ENCODE measurements around the gene PRSS2.
A peak's percentile ranks its signal among the peaks of the same experiment; 100 is the strongest.

PRSS2 gene

DNA sequence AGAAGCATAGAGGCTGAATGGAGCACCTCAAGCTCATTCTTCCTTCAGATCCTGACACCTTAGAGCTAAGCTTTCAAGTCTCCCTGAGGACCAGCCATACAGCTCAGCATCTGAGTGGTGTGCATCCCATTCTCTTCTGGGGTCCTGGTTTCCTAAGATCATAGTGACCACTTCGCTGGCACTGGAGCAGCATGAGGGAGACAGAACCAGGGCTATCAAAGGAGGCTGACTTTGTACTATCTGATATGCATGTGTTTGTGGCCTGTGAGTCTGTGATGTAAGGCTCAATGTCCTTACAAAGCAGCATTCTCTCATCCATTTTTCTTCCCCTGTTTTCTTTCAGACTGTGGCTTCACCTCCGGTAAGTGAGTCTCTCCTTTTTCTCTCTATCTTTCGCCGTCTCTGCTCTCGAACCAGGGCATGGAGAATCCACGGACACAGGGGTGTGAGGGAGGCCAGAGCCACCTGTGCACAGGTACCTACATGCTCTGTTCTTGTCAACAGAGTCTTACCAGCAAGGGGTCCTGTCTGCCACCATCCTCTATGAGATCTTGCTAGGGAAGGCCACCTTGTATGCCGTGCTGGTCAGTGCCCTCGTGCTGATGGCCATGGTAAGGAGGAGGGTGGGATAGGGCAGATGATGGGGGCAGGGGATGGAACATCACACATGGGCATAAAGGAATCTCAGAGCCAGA is 31.0 kb downstream of the PRSS2 start:
- no peak for DNase-seq (ENCODE audit: low spot score)

DNA sequence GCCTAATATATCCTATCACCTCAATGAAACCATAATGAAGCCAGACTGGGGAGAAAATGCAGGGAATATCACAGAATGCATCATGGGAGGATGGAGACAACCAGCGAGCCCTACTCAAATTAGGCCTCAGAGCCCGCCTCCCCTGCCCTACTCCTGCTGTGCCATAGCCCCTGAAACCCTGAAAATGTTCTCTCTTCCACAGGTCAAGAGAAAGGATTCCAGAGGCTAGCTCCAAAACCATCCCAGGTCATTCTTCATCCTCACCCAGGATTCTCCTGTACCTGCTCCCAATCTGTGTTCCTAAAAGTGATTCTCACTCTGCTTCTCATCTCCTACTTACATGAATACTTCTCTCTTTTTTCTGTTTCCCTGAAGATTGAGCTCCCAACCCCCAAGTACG is 31.5 kb downstream of the PRSS2 start:
- DNase-seq (ENCODE audit: low spot score) = no peak

DNA sequence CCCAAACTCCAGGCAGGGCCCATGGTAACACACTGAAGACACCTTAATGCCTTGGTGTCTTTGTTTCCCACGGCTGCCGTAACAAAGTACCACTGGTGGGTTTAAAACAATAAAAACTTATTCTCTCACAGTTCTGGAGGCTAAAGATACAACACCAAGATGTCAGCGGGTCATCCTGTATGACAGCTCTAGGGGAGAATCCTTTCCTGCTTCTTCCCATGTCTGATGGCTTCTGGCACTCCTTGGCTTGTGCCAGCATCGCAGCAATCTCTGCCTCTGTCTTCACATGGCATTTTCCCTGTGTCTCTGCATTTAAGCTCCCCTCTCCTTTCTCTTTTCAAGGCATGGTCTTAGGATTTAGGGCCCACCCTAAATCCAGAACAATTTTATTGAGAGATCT is 33.1 kb downstream of the PRSS2 start:
- DNase-seq (ENCODE audit: low spot score) = no peak

GRCh38 chr7:142804728-142805207 is 34.0 kb downstream of the PRSS2 start:
- no peak for DNase-seq (ENCODE audit: low spot score)

DNA sequence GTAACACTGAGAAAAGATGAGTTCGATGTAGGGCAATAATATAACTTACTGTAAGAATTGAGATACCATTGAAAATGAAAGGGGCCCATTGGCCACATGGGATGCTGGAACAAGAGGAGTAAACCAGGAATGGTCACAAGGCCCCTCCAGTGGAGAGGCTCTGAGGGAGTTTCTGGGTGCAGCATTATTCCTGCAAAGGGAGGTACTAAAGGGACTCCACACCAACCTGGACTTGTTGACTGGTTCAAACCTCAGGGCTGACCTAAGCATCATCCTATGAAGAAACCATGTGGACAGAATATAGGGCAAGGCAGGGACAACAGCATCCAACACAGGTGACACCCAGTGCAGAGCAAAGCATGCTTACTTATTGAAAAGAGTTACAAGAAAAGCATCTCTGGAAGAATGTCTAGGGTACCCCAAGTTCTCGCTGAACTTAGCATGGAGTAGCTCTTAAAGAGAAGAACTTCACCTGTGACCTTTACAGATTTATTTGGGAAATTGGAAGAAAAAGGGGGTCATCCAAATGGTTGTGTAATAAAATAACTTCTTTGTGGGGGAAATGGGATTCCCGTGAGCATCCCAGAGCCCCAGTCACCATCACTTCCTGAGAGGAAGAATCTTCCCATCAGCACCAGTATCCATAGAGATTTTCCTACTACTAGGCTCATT is 34.7 kb downstream of the PRSS2 start:
- DNase-seq (ENCODE audit: low spot score) = no peak

GRCh38 chr7:142806022-142806356 is 35.2 kb downstream of the PRSS2 start:
- no peak for DNase-seq (ENCODE audit: low spot score)

GRCh38 chr7:142806957-142807356 is 36.2 kb downstream of the PRSS2 start:
- DNase-seq (ENCODE audit: low spot score) = no peak

GRCh38 chr7:142807855-142808460 is 37.2 kb downstream of the PRSS2 start:
- no peak for DNase-seq (ENCODE audit: low spot score)

DNA sequence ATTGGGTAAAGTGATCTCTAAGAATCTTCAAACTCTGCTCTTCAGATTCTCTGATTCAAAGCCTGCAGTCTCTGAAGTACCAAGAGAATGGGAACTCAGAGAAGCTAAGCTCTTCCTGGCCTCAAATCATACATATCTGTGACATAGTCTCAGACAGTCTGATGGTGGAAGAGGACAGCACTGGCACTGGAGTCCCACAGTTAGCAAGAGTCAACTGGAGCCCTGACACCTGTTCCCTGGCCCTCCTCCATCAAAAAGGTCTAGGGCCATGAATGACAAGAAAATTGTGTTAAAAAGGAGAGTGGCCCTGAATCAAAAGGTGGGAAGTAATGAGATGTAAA is 37.7 kb downstream of the PRSS2 start:
- no peak for DNase-seq (ENCODE audit: low spot score)

DNA sequence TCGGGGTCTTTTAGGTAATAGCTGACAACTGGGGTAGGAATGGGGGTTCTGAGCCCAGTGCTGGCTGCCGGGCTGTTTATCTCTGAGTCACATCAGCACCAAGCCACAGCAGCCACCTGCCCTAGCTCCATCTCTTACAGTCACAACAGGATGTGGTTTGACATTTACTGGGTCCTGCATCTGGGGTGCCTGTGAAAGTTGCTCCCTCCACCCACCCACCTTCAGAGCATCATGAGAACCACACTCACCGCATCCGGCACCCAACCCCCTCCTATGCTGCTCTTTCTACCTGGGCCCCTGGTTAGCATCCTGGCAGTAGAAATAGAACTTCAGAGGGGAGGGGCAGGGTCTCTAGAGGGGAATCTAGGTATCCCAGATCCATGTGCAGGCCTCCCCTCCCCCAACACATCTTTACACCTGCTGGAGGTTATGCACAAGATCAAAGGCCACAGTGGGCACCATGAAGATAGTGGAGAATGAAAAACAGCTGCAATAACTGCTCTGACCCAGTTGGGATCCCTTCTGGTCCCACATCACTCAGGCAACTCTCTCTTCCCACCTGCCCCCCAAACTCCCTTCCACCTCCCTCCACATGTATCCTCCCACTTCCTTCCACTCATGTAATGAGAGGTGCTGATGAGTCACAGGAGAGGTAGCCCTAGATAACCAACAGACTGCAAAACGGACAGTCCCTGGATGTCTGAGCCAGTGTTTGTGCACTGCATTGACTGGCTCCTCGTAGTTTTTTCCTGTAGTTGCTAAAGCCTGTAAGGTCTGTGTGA is 38.2 kb downstream of the PRSS2 start:
- no peak for DNase-seq (ENCODE audit: low spot score)

DNA sequence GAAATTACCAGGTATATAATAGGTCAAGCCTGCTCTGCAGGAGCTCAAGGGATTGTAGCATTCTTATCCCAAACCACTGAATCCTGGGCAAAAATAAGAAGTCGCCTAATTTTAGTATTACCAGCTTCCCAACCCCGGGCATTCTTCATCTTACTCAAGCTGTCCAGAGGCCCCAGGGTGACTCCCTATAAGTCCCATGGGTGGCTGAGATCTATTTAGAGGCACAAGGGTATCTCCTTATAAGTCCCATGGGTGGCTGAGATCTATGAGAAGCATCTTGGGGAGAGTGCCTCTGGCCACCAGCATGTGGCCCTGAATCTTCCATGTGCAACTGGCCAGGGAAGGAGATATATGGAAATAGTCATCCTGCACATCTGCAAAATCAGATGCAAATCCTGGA is 38.9 kb downstream of the PRSS2 start:
- no peak for DNase-seq (ENCODE audit: low spot score)

- DNase-seq (ENCODE audit: low spot score) = peak; percentile 51
Observed at GRCh38 chr7:142811154-142811737, 40.5 kb downstream of the PRSS2 start.

- DNase-seq (ENCODE audit: low spot score) = no peak
Observed at GRCh38 chr7:142812437-142813215, 41.9 kb downstream of the PRSS2 start.

DNA sequence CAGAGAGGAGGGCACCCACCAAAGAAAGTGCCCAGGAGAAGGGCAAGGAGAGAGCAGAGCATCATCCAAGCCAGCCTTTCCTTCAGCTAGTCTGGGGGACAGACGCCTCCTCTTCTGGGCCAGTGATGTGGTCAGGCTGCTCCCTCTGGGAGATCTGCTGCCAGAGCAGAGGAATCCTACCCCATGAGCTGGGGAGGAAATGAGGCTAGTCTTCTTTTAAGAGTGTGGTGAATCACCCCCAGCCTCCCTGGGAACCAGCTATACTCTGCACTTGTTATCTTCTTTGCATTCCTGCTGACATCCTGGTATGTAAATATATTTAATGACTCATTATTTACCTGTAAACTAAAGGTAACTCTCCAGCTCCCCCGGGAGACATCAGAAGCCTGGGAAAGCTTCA is 42.5 kb downstream of the PRSS2 start:
- DNase-seq (ENCODE audit: low spot score) = no peak

GRCh38 chr7:142813699-142814098 is 42.9 kb downstream of the PRSS2 start:
- DNase-seq (ENCODE audit: low spot score) = no peak

DNA sequence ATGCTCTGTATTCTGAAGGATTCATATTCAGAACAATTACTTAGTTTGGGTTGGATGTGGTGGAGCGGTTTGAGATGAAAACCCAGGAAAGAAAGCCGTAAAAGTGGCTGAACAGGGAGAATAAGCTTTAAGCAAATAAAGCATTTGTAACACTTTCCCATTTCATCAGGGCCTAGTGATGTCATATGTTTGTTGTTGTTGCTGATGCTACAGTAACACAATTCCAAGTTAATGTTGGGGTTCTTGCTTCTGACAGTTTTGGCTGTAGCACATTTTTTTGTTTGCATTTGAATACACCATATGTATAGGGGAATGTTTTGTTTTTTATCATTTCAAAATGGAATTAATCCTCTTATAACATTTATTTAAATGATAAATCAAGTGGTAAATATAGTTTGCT is 43.7 kb downstream of the PRSS2 start:
- no peak for DNase-seq (ENCODE audit: low spot score)

DNA sequence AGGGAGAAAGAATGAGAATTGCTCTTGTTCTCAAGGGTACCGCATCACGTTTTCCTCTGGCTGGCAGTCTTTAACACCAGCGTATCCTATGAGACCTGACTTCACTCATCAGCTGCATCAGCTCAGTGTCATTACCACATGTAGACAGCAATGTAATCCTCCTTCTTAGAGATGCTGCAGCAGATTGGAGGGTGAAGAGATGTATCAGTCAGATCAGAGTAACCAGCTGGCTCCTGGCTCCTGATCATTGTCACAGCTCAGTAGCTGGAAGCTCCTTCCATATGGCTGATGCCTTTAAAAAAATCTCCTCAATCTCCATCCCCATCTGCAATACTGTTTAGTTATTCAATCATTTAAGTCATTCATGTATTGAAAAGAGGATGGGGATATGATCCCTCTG is 44.4 kb downstream of the PRSS2 start:
- peak; percentile 54 for DNase-seq (ENCODE audit: low spot score)

- no peak for DNase-seq (ENCODE audit: low spot score)
Observed at GRCh38 chr7:142817506-142817905, 46.7 kb downstream of the PRSS2 start.

DNA sequence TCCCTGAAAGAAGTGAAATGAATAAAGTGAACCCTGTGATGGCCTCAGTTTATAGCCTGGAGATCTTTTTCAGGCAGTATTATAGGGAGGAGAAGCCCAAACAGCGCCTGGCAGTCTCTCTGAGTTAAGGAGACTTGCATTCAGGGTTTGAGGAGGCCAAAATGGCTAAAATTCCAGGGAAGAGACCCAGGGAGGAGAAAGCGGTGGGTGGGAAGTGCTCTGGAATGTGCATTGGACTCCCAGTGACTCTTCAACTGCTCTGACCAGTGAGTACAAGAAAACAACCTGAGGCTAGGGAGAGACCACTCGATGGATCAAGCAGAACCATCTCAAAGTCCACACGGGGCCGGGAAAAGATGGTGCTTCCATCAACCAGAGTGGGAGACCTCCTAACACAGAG is 48.8 kb downstream of the PRSS2 start:
- DNase-seq (ENCODE audit: low spot score) = no peak

DNA sequence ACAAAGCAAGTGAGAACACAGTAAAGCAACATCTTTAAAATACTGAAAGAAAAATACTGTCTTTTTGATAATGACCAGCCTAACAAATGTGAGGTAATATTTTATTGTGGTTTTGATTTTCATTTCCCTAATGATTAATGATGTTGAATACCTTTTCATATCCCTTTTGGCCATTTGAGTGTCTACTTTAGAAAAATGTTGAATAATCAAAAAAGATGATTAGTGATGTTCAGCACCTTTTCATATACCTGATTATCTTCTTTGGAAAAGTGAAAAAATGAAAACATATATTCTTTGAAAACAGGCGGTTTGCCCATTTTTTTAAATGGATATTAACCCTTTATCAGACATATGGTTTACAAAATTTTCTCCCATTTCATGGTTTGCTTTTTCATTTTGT is 51.9 kb downstream of the PRSS2 start:
- DNase-seq (ENCODE audit: low spot score) = no peak

Data from Ammon's horn (tissue), 1 donor.